Measurements from ENCODE around the gene EYA4.

Gene EYA4

DNA sequence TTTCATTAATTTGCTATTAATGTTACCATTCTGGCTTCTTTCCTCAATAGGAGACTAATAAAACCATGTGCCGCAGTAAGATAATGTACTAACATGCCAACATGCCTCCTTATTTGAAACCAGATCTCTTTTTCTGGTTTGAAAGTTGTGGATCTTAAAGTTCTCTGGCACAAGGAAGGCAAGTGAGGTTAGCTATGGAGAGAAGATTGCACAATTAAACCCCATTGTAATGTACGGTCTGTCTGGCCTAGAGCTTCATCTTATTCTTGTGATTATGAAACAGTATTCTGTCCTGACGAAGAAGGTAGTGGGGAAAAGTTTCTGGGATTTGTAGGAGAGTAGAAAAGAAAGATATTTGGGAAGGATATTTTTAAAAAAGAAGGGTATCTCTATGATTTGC lies 68.4 kb downstream of the EYA4 start:
- no peak for DNase-seq (ENCODE audit: low spot score)
- TF ChIP-seq, protein P1, sequence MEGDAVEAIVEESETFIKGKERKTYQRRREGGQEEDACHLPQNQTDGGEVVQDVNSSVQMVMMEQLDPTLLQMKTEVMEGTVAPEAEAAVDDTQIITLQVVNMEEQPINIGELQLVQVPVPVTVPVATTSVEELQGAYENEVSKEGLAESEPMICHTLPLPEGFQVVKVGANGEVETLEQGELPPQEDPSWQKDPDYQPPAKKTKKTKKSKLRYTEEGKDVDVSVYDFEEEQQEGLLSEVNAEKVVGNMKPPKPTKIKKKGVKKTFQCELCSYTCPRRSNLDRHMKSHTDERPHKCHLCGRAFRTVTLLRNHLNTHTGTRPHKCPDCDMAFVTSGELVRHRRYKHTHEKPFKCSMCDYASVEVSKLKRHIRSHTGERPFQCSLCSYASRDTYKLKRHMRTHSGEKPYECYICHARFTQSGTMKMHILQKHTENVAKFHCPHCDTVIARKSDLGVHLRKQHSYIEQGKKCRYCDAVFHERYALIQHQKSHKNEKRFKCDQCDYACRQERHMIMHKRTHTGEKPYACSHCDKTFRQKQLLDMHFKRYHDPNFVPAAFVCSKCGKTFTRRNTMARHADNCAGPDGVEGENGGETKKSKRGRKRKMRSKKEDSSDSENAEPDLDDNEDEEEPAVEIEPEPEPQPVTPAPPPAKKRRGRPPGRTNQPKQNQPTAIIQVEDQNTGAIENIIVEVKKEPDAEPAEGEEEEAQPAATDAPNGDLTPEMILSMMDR (IDR thresholded peaks at IDR 0.05; ENCODE audit: extremely low read depth, insufficient read depth, missing control alignments) = no peak

DNA sequence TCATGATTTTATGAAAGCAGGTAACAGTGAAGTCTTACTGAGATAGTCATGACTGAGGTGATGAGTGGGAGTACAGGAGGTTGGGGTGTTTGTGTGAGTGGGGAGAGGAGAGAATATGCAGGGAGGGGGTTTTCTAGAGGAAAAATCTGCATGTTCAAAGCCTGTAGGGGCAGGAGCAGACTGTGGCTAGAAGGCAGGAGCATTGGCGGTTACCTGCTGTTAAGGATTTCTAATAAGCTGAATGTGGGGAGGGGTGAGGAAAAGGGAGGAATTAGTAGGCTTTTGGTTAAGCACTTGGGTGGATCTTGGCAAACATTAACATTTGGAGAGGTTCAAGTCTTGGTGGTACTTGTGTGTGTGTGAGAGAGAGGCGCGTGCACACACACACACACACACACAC lies 70.8 kb downstream of the EYA4 start:
- TF ChIP-seq, protein P1 (IDR thresholded peaks at IDR 0.05; ENCODE audit: extremely low read depth, insufficient read depth, missing control alignments) = no peak
- DNase-seq (ENCODE audit: low spot score) = no peak
- in situ Hi-C loops (cut with MboI; ENCODE audit: low pct_unique_long_range_greater_than_20kb, low sequenced_read_pairs, unreplicated experiment) = no loop called here

More for the DNA sequence above, 68.4 kb downstream of the EYA4 start:
- in situ Hi-C loops (cut with MboI; ENCODE audit: low pct_unique_long_range_greater_than_20kb, low sequenced_read_pairs, unreplicated experiment) = no loop called here

DNA sequence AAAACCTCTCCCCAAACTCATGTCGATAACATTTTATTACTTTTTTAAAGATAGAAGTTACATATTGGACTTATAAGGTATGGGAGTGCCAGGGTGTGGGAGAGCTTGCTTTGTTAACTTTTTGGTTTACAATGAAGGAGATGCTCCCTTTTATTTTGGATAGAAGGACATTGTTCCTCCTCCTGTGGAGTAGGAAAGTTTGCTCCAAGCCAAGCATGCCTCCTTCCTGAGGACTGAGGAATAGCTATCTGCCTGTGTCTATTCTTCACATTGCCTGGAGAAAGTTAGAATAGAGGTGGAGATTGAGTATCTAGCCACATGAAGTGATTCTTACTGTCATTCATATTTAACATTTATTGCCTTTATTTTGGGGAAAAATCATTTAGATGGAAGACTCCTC lies 71.9 kb downstream of the EYA4 start:
- TF ChIP-seq, protein P1 (IDR thresholded peaks at IDR 0.05; ENCODE audit: extremely low read depth, insufficient read depth, missing control alignments) = no peak
- in situ Hi-C loops (cut with MboI; ENCODE audit: low pct_unique_long_range_greater_than_20kb, low sequenced_read_pairs, unreplicated experiment) = no loop called here
- DNase-seq (ENCODE audit: low spot score) = no peak

DNA sequence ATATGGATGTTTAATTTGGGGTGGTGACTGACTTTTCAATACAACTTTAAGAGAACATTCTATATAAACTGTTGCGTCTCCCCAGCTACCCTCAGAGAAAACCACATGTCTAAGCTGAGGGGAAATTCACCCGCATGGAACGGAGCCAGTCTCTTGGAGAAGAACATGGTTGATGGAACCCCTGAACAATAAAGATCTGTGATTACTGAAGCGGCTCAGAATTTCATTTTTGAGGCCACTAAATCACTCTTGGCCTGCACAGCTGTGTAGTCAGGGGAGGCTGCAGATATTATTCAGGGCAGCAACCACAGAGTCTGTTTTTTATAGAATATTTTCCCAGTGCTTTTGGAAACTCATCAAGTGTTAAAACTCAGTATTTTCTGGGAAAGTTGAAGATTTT lies 73.8 kb downstream of the EYA4 start:
- in situ Hi-C loops (cut with MboI; ENCODE audit: low pct_unique_long_range_greater_than_20kb, low sequenced_read_pairs, unreplicated experiment) = no loop called here
- TF ChIP-seq, protein P1 (IDR thresholded peaks at IDR 0.05; ENCODE audit: extremely low read depth, insufficient read depth, missing control alignments) = no peak
- no peak for DNase-seq (ENCODE audit: low spot score)

DNA sequence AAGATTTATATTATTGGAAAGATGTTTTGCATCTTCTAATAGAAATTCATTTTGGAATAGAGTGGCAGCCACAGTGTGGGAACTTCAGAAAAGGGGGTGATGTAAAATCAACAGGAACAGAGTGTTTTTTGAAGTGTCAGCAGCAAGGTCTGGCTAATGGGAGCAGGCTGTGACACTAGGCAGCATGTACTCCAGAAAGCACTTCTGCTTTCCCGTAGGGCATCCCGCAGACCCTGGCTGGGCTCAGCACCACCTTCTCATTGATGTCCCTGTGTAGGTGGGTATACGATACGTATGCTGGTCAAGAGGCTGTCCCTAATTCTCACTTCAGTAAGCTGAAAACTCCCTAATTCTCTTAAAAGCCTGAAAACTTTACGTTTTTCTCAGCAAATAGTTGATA lies 74.7 kb downstream of the EYA4 start:
- in situ Hi-C loops (cut with MboI; ENCODE audit: low pct_unique_long_range_greater_than_20kb, low sequenced_read_pairs, unreplicated experiment) = no loop called here
- DNase-seq (ENCODE audit: low spot score) = no peak

DNA sequence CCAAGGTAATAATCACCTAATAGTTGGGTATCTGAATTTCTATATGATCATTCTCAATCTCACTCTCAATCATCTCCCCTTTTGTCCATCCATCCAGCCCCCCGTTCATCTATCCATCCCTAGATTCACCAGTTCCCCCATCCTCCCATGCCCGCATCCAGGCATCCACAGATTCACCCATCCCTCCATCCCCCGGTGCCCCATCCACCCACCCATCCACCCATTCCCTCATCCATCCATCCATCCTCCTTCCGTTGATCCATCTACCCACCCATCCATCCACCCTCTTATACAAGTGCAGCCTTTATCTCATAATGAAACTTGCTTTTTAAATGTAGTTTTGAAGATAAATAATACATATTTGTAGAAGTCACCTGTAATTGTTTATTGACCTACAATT lies 76.5 kb downstream of the EYA4 start:
- in situ Hi-C loops (cut with MboI; ENCODE audit: low pct_unique_long_range_greater_than_20kb, low sequenced_read_pairs, unreplicated experiment) = no loop called here
- TF ChIP-seq, protein P1 (IDR thresholded peaks at IDR 0.05; ENCODE audit: extremely low read depth, insufficient read depth, missing control alignments) = no peak

More for the DNA sequence above, 74.7 kb downstream of the EYA4 start:
- TF ChIP-seq, protein P1 (IDR thresholded peaks at IDR 0.05; ENCODE audit: extremely low read depth, insufficient read depth, missing control alignments) = no peak

DNA sequence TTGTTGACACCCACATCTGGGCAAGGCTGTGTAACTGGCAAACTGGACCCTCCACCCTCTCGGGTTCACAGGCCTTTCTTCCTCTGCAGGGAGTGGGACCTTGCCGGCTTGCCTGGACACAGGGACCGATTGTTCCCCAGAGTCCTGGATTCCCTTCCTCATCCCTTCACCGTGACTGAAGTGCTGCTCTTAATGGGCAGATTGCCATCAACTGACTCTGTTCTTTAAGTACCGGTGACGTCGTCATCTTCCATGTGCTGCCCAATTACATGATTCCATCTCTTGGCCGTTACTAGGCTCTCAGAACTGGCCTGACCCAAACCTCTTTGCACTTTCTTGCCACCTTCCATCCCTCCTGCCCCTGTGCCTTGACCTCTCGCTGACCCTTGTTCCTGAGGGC lies 85.4 kb downstream of the EYA4 start:
- in situ Hi-C loops (cut with MboI; ENCODE audit: low pct_unique_long_range_greater_than_20kb, low sequenced_read_pairs, unreplicated experiment) = no loop called here
- TF ChIP-seq, protein P1 (IDR thresholded peaks at IDR 0.05; ENCODE audit: extremely low read depth, insufficient read depth, missing control alignments) = no peak
- DNase-seq (ENCODE audit: low spot score) = no peak

More for the DNA sequence above, 76.5 kb downstream of the EYA4 start:
- no peak for DNase-seq (ENCODE audit: low spot score)
